GM19438 (cell line): ENCODE results near the gene ZDHHC18.
A peak's percentile ranks its signal among the peaks of the same experiment; 100 is the strongest.

Experiments
- ATAC-seq: cut with Tn5 transposase; IDR thresholded peaks from one replicate; pipeline ENCODE4 v1.9.1; 2021; ENCODE audit warnings: low read depth; ENCODE audit not compliant: unreplicated experiment

The ZDHHC18 gene

GRCh38 chr1:26894263-26894662, 67.8 kb downstream of the ZDHHC18 start:
- no peak for ATAC-seq

- no peak for ATAC-seq
Measured at GRCh38 chr1:26897351-26897750, 70.9 kb downstream of the ZDHHC18 start.

- ATAC-seq = peak; percentile 79
Measured at GRCh38 chr1:26900001-26900814, 73.7 kb downstream of the ZDHHC18 start, which contains the start of gene GPATCH3. Gene GPATCH3 (minus strand): TSS chr1:26900467. CDS start chr1:26900442, 25 bp downstream.

GRCh38 chr1:26900815-26901511, 74.5 kb downstream of the ZDHHC18 start:
- ATAC-seq = no peak
